Heart left ventricle (tissue), 16 donors: ENCODE measurements around the gene CD28. TPM values are rescaled to one million over a fixed set of nuclear protein-coding genes. Genes with fewer than 3 reads are reported as not detected.

Experiments
- ATAC-seq, 4 donors: fragments of 200-7000 bp; cut with Tn5 transposase; one replicate each; pipeline ENCODE4 v1.9.1; 2020 to 2022; ENCODE audit warnings: moderate library complexity in 4 of 4, mild to moderate bottlenecking in 3 of 4, moderate number of reproducible peaks in 1 of 4
- DNase-seq, 5 donors: peaks; one replicate each; pipeline ENCODE4 v3.0.0-alpha.2; 2020
- H3K27ac ChIP-seq, 12 donors: fragments of 200-600 bp; sonication (generic) in 4 of 12; one replicate each; pipeline versions ENCODE4 v1.5.0 to v1.8.0; 2016 to 2022; ENCODE audit warnings: mild to moderate bottlenecking in 2 of 12
- H3K27me3 ChIP-seq, 9 donors: fragments of 200-600 bp; sonication (generic) in 2 of 9; one replicate each; pipeline versions ENCODE4 v1.5.1 to v1.8.0; 2016 to 2022; ENCODE audit warnings: mild to moderate bottlenecking in 3 of 9
- H3K36me3 ChIP-seq, 9 donors: fragments of 200-600 bp; sonication (generic) in 2 of 9; one replicate each; pipeline versions ENCODE4 v1.5.0 to v1.8.0; 2018 to 2022; ENCODE audit warnings: mild to moderate bottlenecking in 2 of 9
- H3K4me1 ChIP-seq, 12 donors: fragments of 200-600 bp; sonication (generic) in 4 of 12; one replicate each; pipeline versions ENCODE4 v1.5.0 to v1.8.0; 2016 to 2022; ENCODE audit warnings: mild to moderate bottlenecking in 3 of 12
- H3K4me3 ChIP-seq, 12 donors: fragments of 200-600 bp; sonication (generic) in 4 of 12; one replicate each; pipeline versions ENCODE4 v1.5.0 to v1.8.0; 2017 to 2022; ENCODE audit warnings: mild to moderate bottlenecking in 9 of 12, moderate library complexity in 4 of 12
- H3K9me3 ChIP-seq, 12 donors: fragments of 200-600 bp; sonication (generic) in 4 of 12; one replicate each; pipeline versions ENCODE4 v1.5.0 to v1.8.0; 2016 to 2022; ENCODE audit warnings: mild to moderate bottlenecking in 1 of 12
- POLR2A ChIP-seq, 2 donors: fragments of 450-650 bp; IDR thresholded peaks; one replicate each; pipeline ENCODE4 v1.6.1; 2017; ENCODE audit warnings: antibody characterized with exemption in 2 of 2, mild to moderate bottlenecking in 2 of 2, moderate library complexity in 2 of 2
- WGBS, 4 donors: extraction: QIAGEN DNeasy Blood & Tissue Kit in 2 of 4; methylation state at CpG; one replicate each; pipeline versions ENCODE4 v1.1.5 to v1.1.7; 2013 to 2018; 5-methylcytosine and 5-hydroxymethylcytosine counted together
- intact Hi-C, 10 donors: fragments of 100-400 bp; cut with DNase I; formaldehyde crosslinking; loops; one replicate each; pipeline versions ENCODE4 v1.11.1 to v1.14.2; 2022
- polyA plus RNA-seq, 2 donors: library from polyadenylated mRNA; stranded (reverse); fragments of 200-250 nt; gene quantifications; one replicate each; pipeline ENCODE4 v1.2.3, GENCODE V29; 2013
- total RNA-seq, 9 donors: library from RNA; depleted of rRNA in 2 of 9; stranded (reverse); fragments of >200 nt in 2 of 9; fragmentation: NEBNext Ultra II Directional in 3 of 9; extraction: Animal tissue kit (Norgen Biotek cat#: 25700) in 3 of 9; gene quantifications; one replicate each; pipeline versions ENCODE4 v1.1.0 to v1.2.4, GENCODE V29; 2016 to 2023
- TF ChIP-seq, protein P1 (sequence below), 12 donors: fragments of 200-600 bp; sonication (generic) in 4 of 12; IDR thresholded peaks; one replicate each; pipeline versions ENCODE4 v1.5.0 to v1.8.0; 2018 to 2022; ENCODE audit warnings: antibody characterized with exemption in 12 of 12, mild to moderate bottlenecking in 5 of 12
- donor health status: ischemic (EF 13 %, LVEDD 7.1; RV severe dilation, severe dysfunction).
- donor health status: healthy with polysubstance abuse.
- donor health status: DM: no; HTN: yes; CAD: no.
- donor health status: DM: no; HTN: no; CAD: no.
- donor health status: ischemic (EF 25% LVEDD 6.9; RV normal size, moderate dysfunction).
- donor health status: ischemic (EF 25% LVEDD 5.7; RV mildly dilated, moderate dysfunction).
- donor health status: healthy.
- donor health status: DM: yes; HTN: yes; CAD: no.
- donor health status: ischemic (EF 35%, LVEDD 5.7; RV mildly dilated, moderate dysfunction).
- donor health status: nonischemic (EF 11% LVEDD 7.7; RV severe dilation, severe dysfunction).
- donor health status: DM: yes; HTN: yes; CAD: no.
- donor health status: PGD.
- donor health status: ischemic (EF 29% LVEDD 5.4; RV normal size, mild dysfunction).
- donor health status: nonischemic (EF 23%, LVEDD 6.1; RV moderate dilation, normal function).

CD28 gene
- total and polyA plus RNA-seq, 11 donors: 0.08 to 11.2 (median 0.81) TPM

DNA sequence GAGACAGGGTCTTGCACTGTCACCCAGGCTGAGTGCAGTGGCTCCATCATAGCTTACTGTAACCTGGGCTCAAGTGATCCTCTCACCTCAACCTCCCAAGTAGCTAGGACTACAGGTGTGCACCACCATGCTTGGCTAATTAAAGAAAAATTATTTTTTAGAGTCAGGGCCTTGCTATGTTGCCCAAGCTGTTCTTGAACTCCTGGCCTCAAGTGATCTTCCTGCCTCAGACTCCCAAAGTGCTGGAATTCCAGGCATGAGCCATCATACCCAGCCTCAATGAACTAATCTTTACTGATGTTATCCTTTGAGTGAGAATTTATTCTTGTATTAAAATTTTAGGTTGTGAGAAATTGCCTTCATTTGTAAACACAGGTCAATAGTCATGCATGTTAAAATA lies 27.0 kb upstream of the CD28 start:
- H3K4me1 ChIP-seq: peaks cover 7 to 57% (median 41%) of the 10 kb centered on the region in 12 donors

DNA sequence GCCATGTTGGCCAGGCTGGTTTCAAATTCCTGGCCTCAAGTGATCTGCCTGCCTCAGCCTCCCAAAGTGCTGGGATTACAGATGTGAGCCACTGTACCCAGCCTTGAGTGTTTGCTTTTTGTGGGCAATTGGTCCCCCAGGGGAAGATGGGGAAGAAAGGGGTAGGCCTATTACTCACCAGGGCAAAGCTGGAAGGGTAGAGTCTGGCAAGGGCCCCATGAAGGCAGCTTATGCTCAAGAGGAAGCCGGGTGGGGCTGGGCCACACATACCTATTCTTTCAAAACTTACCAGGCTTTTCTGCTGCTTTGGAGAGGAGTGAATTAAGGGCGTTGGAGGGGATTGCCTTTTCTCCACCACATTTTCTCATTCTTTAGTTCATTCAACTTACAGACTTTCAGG lies 24.5 kb upstream of the CD28 start:
- no peak for DNase-seq
- intact Hi-C loops: loop anchor here in 5 of 10 donors (5.0 to 10.0 kb wide), 3 partner anchors 55 to 147 kb away; partner anchors contain the start of gene RAPH1 (in 3 of the 5)
- Histone ChIP-seq H3K27me3 (no peaks in the 10 kb centered on the region), H3K36me3 (no peaks in the 10 kb centered on the region), H3K4me1 (peaks cover 12 to 66% (median 58%) of the 10 kb centered on the region in 12 donors), H3K27ac (peak overlapping the region; percentile 68 to 94 (median 84)), H3K9me3 (no peaks in the 10 kb centered on the region), H3K4me3 (no peak overlapping the region)
- ATAC-seq: no peak
- TF ChIP-seq, protein P1, sequence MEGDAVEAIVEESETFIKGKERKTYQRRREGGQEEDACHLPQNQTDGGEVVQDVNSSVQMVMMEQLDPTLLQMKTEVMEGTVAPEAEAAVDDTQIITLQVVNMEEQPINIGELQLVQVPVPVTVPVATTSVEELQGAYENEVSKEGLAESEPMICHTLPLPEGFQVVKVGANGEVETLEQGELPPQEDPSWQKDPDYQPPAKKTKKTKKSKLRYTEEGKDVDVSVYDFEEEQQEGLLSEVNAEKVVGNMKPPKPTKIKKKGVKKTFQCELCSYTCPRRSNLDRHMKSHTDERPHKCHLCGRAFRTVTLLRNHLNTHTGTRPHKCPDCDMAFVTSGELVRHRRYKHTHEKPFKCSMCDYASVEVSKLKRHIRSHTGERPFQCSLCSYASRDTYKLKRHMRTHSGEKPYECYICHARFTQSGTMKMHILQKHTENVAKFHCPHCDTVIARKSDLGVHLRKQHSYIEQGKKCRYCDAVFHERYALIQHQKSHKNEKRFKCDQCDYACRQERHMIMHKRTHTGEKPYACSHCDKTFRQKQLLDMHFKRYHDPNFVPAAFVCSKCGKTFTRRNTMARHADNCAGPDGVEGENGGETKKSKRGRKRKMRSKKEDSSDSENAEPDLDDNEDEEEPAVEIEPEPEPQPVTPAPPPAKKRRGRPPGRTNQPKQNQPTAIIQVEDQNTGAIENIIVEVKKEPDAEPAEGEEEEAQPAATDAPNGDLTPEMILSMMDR (IDR thresholded peaks at IDR 0.05): no peak
- no peak for TF ChIP-seq POLR2A (IDR thresholded peaks at IDR 0.05)
- 50 to 70% (median 61%) methylated on average over 2 of the region's 2 CpGs for WGBS, 4 donors

More for the DNA sequence above, 27.0 kb upstream of the CD28 start:
- no peaks in the 10 kb centered on the region for H3K27me3 ChIP-seq
- TF ChIP-seq POLR2A (IDR thresholded peaks at IDR 0.05): no peak
- TF ChIP-seq, protein P1 (IDR thresholded peaks at IDR 0.05): no peak
- H3K4me3 ChIP-seq: no peak overlapping the region
- H3K27ac ChIP-seq: no peak overlapping the region
- H3K36me3 ChIP-seq: no peaks in the 10 kb centered on the region
- DNase-seq (no peak), ATAC-seq (no peak)
- intact Hi-C loops: no loop called here
- H3K9me3 ChIP-seq: no peaks in the 10 kb centered on the region

DNA sequence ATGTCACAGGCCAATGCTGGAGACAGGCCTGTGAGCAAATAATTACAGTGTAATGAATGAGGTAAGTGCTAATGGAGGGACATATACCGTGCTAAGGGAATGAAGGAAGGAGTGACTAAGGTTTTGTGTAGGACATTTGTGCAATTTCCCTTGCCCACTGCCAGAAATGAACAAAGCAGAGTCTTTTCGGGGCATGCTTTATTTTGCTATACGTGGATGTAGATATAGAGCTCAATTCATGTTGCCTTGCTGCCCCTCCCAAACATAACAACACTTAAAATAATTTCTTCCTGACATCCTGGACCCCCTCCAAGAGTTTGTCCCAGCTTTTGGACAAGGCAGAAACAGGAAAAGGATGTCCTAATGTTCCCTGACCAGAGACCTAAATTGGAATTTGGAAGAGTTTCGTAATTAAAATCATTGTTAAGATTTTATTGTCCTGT lies 23.7 kb upstream of the CD28 start:
- peaks cover 12 to 74% (median 62%) of the 10 kb centered on the region in 12 donors for H3K4me1 ChIP-seq
- ATAC-seq: peak; percentile 37 to 71 (median 60)
- WGBS, 4 donors: 13 to 40% (median 22%) methylated on average over 4 of the region's 4 CpGs
- H3K36me3 ChIP-seq: no peaks in the 10 kb centered on the region
- peak overlapping the region; percentile 68 to 94 (median 84) for H3K27ac ChIP-seq
- no peaks in the 10 kb centered on the region for H3K9me3 ChIP-seq
- H3K27me3 ChIP-seq: no peaks in the 10 kb centered on the region
- H3K4me3 ChIP-seq: no peak overlapping the region
- intact Hi-C loops: loop anchor here in 5 of 10 donors (5.0 to 10.0 kb wide), 3 partner anchors 55 to 148 kb away; partner anchors contain the start of gene RAPH1 (in 3 of the 5)
- TF ChIP-seq, protein P1 (IDR thresholded peaks at IDR 0.05): no peak
- TF ChIP-seq POLR2A (IDR thresholded peaks at IDR 0.05): no peak
- DNase-seq: peak in 4 of 5 donors; percentile 40 to 80 (median 57)

DNA sequence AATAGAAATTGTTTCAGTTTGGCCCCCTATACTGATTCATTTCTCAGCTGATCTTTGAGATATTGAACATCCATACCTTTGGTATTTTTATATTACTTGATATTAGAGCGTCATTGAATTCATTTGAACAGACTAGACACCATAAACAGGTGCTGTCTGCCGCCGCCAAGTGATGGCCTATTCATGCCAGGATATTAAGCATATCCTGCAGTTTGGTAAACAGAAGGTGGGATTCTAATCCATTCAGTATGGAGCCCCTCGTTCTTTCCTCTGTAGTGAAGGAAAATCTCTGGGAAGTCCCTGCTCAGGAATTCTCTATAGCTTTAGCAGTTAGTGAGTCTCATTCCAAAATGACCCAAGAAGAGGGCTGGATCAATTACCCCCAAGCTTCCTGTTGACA lies 23.0 kb upstream of the CD28 start:
- Histone ChIP-seq H3K27me3 (no peaks in the 10 kb centered on the region), H3K36me3 (no peaks in the 10 kb centered on the region), H3K9me3 (no peaks in the 10 kb centered on the region), H3K27ac (peak overlapping the region; percentile 68 to 94 (median 84)), H3K4me3 (no peak overlapping the region), H3K4me1 (peaks cover 12 to 81% (median 67%) of the 10 kb centered on the region in 12 donors)
- intact Hi-C loops: loop anchor here in 5 of 10 donors (5.0 to 10.0 kb wide), 3 partner anchors 56 to 149 kb away; partner anchors contain the start of gene RAPH1 (in 3 of the 5)
- ATAC-seq (no peak), DNase-seq (no peak)
- no peak for TF ChIP-seq POLR2A (IDR thresholded peaks at IDR 0.05)
- TF ChIP-seq, protein P1 (IDR thresholded peaks at IDR 0.05): no peak
- 60 to 75% (median 66%) methylated on average over 4 of the region's 4 CpGs for WGBS, 4 donors
